NB4 (cell line): Measurements from ENCODE around the gene TSPYL4.

Source experiments
- DNase-seq: peaks from one replicate; pipeline ENCODE4 v3.0.0; 2010; ENCODE audit warnings: low read depth
- H3K4me3 ChIP-seq: one replicate; pipeline ENCODE4 v1.5.1; 2011; ENCODE audit warnings: mild to moderate bottlenecking, low read depth, low read length, moderate library complexity
- CTCF ChIP-seq: IDR thresholded peaks from one replicate; pipeline ENCODE4 v1.5.1; 2012; ENCODE audit warnings: low read depth, low read length
- MAX ChIP-seq: IDR thresholded peaks from 2 replicates; pipeline ENCODE4 v1.6.1; 2011; ENCODE audit warnings: low read depth, low read length
- MYC ChIP-seq: IDR thresholded peaks from 2 replicates; pipeline ENCODE4 v1.6.1; 2011; ENCODE audit warnings: low read depth, low read length
- POLR2A ChIP-seq: IDR thresholded peaks from 2 replicates; pipeline ENCODE4 v1.6.1; 2011; ENCODE audit warnings: mild to moderate bottlenecking; ENCODE audit not compliant: insufficient read length; ENCODE audit errors: extremely low read depth

TSPYL4 gene

GRCh38 chr6:116210316-116210715 lies 43.6 kb downstream of the TSPYL4 start:
- no peak overlapping the region for H3K4me3 ChIP-seq
- TF ChIP-seq POLR2A = no peak
- no peak for TF ChIP-seq MAX
- TF ChIP-seq MYC = no peak
- TF ChIP-seq CTCF = no peak
- DNase-seq = no peak

GRCh38 chr6:116208056-116208785 lies 45.7 kb downstream of the TSPYL4 start:
- DNase-seq = no peak
- H3K4me3 ChIP-seq = no peak overlapping the region
- TF ChIP-seq POLR2A (no peak), CTCF (no peak), MYC (no peak), MAX (no peak)

- DNase-seq = peak; percentile 95
- no peak overlapping the region for H3K4me3 ChIP-seq
- TF ChIP-seq CTCF (no peak), POLR2A (no peak), MAX (no peak), MYC (no peak)
These were observed 47.5 kb downstream of the TSPYL4 start for GRCh38 chr6:116206231-116206903.

GRCh38 chr6:116205281-116205680 lies 48.6 kb downstream of the TSPYL4 start:
- TF ChIP-seq MAX = no peak
- no peak for TF ChIP-seq POLR2A
- no peak for TF ChIP-seq MYC
- no peak for TF ChIP-seq CTCF
- no peak for DNase-seq
- H3K4me3 ChIP-seq = no peak overlapping the region

- TF ChIP-seq POLR2A (no peak), MYC (no peak), MAX (no peak), CTCF (no peak)
- no peak for DNase-seq
- H3K4me3 ChIP-seq = no peak overlapping the region
These were observed 52.3 kb downstream of the TSPYL4 start for GRCh38 chr6:116201538-116201937.
